Measurements from ENCODE around the gene MADCAM1. TPM values are rescaled to one million over a fixed set of nuclear protein-coding genes. Genes with fewer than 3 reads are reported as not detected.

Gene MADCAM1
- total RNA-seq, 1 donor from 2014 or later: 0.24 TPM

DNA sequence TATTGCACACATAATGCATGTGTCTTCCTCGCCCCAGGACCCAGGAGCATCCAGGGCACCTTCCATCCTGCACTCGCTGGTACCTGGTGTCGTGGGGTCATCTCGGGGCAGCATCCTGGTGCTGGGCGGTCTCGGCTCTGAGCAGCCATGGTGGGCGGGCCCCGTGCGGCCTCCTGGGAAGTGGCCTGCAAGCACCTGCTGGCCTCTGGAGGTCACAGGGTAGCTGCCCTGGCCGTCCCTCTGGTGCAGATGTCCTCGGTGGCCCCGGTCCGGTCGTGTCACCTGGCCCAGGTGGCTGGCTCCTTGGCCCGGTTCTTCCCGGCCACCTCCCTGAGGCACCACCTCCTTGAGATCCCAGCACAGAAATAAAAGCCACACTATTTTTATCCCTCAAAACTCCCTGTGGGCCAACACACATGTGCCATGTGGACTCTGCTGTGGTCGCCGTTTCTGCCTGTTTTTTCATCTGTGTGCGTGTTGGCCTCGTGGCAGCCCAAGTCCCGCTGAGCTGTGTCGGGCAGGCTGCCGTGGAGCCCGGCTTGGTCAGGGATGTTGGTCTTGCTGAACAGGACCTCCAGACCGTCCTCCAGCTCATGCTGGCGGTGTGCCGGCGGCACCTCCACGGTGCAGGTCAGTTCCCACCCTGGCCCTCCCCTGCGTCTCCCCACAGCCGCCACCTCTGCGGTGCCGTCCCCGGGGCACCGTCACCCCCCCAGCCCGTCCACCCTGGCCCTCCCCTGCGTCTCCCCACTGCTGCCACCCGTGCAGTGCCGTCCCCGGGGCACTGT, 42.5 kb downstream of the MADCAM1 start:
- no peak for DNase-seq
- intact Hi-C loops (cut with DNase I): no loop called here
- no peak for ATAC-seq (ENCODE audit: poor library complexity)

DNA sequence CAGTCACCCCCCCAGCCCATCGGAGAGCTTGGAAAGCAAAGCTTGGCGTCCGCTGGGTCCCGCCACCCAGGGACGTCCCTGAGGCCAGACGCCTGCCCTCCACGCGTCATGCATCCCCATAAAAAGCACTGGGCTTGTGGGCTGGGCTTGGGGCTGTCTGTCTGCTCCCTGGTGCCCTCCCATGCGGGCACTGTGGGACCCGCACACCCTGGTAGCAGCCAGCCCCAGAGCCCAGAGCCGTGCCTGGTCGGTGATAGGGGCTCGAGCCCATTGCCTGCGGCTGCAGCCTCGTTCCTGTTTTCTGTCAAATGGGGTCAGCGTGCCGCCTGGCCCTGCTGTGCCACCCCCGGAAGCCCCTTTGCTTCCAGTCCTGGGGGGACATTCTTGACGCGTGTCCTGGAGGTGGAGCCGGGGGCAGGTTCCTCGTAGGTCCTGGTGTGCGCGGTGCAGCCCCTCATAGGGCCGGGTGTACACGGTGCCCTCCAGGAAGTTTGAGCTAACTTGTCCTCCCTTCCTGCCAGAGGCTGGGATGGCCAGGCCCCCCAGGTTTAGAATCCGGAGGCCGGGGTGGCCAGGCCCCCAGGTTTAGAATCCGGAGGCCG, 43.2 kb downstream of the MADCAM1 start:
- ATAC-seq (ENCODE audit: poor library complexity) (peak; percentile 14), DNase-seq (no peak)
- intact Hi-C loops (cut with DNase I): no loop called here

DNA sequence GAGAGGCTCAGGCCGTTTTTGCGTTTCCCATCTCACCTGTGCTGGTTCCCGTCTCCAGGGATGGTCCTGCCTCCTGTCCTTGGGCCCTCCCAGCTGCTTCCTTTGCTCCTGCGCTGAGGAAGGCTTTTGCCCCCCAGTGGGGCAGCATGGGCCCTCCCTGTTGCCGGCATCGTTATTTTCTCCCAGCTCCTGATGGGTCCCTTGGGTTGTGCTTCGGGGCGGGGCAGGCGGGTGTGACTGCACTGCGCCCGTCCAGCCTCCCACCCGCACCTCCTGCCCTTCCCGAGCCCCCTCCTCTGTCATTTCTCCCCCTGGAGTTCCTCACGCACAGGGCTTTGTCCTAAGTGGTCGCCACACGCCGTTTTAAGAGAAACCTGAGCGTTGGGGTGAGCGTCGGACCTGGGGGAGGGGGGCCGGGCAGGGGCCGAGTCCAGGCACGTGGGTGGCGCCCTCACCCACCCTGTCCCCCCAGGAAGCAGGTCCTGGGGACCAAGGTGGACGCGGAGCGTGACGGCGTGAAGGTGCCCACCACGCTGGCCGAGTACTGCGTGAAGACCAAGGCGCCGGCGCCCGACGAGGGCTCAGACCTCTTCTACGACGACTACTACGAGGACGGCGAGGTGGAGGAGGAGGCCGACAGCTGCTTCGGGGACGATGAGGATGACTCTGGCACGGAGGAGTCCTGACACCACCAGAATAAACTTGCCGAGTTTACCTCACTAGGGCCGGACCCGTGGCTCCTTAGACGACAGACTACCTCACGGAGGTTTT, 44.8 kb downstream of the MADCAM1 start:
- no peak for ATAC-seq (ENCODE audit: poor library complexity)
- DNase-seq: no peak
- intact Hi-C loops (cut with DNase I): no loop called here

DNA sequence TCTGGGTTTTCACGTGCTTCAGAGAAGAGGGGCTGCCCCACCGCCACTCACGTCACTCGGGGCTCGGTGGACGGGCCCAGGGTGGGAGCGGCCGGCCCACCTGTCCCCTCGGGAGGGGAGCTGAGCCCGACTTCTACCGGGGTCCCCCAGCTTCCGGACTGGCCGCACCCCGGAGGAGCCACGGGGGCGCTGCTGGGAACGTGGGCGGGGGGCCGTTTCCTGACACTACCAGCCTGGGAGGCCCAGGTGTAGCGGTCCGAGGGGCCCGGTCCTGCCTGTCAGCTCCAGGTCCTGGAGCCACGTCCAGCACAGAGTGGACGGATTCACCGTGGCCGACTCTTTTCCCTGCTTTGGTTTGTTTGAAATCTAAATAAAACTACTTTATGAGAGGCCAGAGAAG, 45.4 kb downstream of the MADCAM1 start:
- no peak for DNase-seq

GRCh38 chr19:542173-542866, 46.0 kb downstream of the MADCAM1 start:
- DNase-seq (no peak), ATAC-seq (ENCODE audit: poor library complexity) (no peak)
- intact Hi-C loops (cut with DNase I): no loop called here

More for the DNA sequence above, 45.4 kb downstream of the MADCAM1 start:
- ATAC-seq (ENCODE audit: poor library complexity): no peak
- intact Hi-C loops (cut with DNase I): no loop called here

DNA sequence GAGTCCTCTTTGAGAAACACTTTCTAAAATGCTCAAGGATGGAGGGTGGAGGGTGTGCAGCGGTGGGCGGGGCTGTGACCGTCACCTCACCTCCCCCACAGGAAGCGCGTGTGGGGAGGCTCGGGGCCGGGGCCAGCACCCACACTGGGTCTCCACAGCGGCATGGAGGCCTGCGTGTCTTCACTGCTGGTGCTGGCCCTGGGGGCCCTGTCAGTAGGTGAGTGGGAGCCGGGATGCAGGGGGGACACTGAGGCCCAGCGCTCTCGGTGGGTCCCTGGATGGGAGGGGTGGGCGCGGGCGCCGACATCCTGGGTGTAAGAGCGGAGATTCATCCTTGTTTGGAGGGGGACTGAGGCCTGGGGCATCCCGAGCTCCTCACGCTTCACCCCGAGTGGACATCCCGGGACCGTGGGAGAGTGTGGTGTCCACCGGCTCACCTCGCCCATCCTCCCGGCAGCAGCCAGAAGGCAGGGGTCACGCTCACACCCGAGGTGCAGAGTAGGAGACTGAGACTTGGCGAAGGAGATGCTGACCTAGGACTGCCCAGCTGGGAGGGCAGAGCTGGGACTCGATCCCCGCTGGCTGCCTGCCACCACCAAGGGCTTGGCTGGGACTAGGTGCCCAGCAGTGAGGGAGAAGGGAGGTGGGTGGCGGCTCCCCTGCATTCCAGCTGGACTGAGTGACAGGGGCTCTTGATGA, 47.8 kb downstream of the MADCAM1 start, which contains the start of gene GZMM:
Gene GZMM, plus strand, starts transcription at position 144 of the 699 bp plus-strand sequence. Its CDS starts 19 bp downstream, at position 163.
- ATAC-seq (ENCODE audit: poor library complexity) (peak; percentile 29), DNase-seq (no peak)
- intact Hi-C loops (cut with DNase I): no loop called here

DNA sequence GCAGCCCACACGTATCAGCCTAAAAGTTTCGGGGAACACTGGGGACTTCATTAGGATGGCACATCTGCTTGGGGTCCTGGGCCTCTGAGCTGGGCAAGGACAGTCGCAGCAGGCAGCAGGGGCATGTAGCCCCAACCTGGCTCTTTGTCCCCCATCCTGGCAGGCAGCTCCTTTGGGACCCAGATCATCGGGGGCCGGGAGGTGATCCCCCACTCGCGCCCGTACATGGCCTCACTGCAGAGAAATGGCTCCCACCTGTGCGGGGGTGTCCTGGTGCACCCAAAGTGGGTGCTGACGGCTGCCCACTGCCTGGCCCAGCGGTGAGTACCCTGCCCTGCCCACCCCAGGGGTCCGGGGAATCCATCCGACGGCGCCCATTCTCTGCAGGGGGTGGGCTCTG, 50.8 kb downstream of the MADCAM1 start:
- ATAC-seq (ENCODE audit: poor library complexity): no peak
- intact Hi-C loops (cut with DNase I): no loop called here
- no peak for DNase-seq

GRCh38 chr19:547836-548720, 51.8 kb downstream of the MADCAM1 start:
- DNase-seq (no peak), ATAC-seq (ENCODE audit: poor library complexity) (no peak)
- intact Hi-C loops (cut with DNase I): no loop called here

GRCh38 chr19:548886-549830, 52.9 kb downstream of the MADCAM1 start:
- intact Hi-C loops (cut with DNase I): no loop called here
- DNase-seq (no peak), ATAC-seq (ENCODE audit: poor library complexity) (no peak)

DNA sequence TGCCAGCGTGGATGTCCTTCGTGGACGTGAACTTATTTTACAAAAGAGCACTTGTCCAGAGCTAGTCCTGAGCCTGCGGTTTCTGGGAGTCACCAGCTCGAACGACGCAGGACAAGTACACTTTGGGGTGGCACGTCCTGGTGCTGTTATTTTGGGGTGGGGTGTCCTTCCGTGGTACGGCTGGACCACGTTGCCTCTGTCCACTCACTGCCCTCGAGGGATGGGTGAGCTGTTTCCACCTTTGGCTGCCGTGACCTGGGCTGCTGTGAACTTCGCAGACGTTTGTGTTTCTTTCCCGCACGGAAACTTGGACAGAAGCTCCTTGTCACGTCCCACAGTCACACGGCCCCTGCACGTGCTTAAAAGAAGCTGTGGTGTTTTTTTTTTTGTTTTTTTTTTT, 58.5 kb downstream of the MADCAM1 start:
- ATAC-seq (ENCODE audit: poor library complexity) (no peak), DNase-seq (no peak)
- intact Hi-C loops (cut with DNase I): no loop called here

Other genes with a start within 250 kb of the MADCAM1 start
- 0.56 TPM for gene PLPP2, start 205.1 kb upstream of the MADCAM1 start, total RNA-seq
- gene MIER2, start 151.7 kb upstream of the MADCAM1 start, total RNA-seq: 18.3 TPM
- 1.7 TPM for gene C2CD4C, start 87.3 kb upstream of the MADCAM1 start, total RNA-seq
- gene SHC2, start 35.5 kb upstream of the MADCAM1 start, total RNA-seq: 8.8 TPM
- 10.8 TPM for gene TPGS1, start 11.0 kb downstream of the MADCAM1 start, total RNA-seq
- 86.3 TPM for gene CDC34, start 35.3 kb downstream of the MADCAM1 start, total RNA-seq
- 0.32 TPM for gene GZMM, start 47.6 kb downstream of the MADCAM1 start, total RNA-seq
- gene BSG, start 76.1 kb downstream of the MADCAM1 start, total RNA-seq: 1,928 TPM
- 4.1 TPM for gene HCN2, start 93.4 kb downstream of the MADCAM1 start, total RNA-seq
- 54.5 TPM for gene POLRMT, start 137.1 kb downstream of the MADCAM1 start, total RNA-seq
- gene FGF22, start 143.4 kb downstream of the MADCAM1 start, total RNA-seq: not detected
- gene RNF126, start 166.7 kb downstream of the MADCAM1 start, total RNA-seq: 21.2 TPM
- gene FSTL3, start 179.9 kb downstream of the MADCAM1 start, total RNA-seq: 27.4 TPM
- not detected for gene PRSS57, start 199.0 kb downstream of the MADCAM1 start, total RNA-seq
- gene PALM, start 212.4 kb downstream of the MADCAM1 start, total RNA-seq: 32.9 TPM

Data from Right ventricle myocardium superior (tissue), 1 donor.